OCI-LY7 (cell line): ENCODE measurements around the gene ZNF358. TPM values are rescaled to one million over a fixed set of nuclear protein-coding genes. Genes with fewer than 3 reads are reported as not detected.
A peak's percentile ranks its signal among the peaks of the same experiment; 100 is the strongest.

Experiments
- BruUV-seq: library from RNA; stranded (reverse); fragments of 400-500 nt; replicated peaks from 2 replicates; lab custom pipeline; 2021; lab: Mats Ljungman, UMichigan
- CTCF ChIA-PET: fragments of 300-600 bp; sonication (Branson Sonifier 250); formaldehyde crosslinking; loops from one replicate; lab custom pipeline; 2022; ENCODE audit warnings: antibody characterized with exemption; ENCODE audit not compliant: unreplicated experiment; lab: Charles Lee
- POLR2A ChIA-PET: fragments of 300-600 bp; sonication (Branson Sonifier 250); formaldehyde crosslinking; loops from one replicate; lab custom pipeline; 2022; ENCODE audit warnings: antibody characterized with exemption; lab: Charles Lee
- DNase-seq: peaks from one replicate; pipeline ENCODE4 v3.0.0-alpha.2; 2015; ENCODE audit warnings: low spot score
- H2AFZ ChIP-seq: fragments of 200-600 bp; sonication (generic), shearing (Covaris generic); 2 replicates; pipeline ENCODE4 v1.6.1; 2014; ENCODE audit warnings: mild to moderate bottlenecking, antibody characterized with exemption, low read length, moderate library complexity
- H3K27ac ChIP-seq: fragments of 200-600 bp; sonication (generic); 2 replicates; pipeline ENCODE4 v1.5.1; 2014; ENCODE audit warnings: mixed run types, low read depth, mild to moderate bottlenecking, moderate library complexity, low read length, inconsistent platforms; ENCODE audit not compliant: poor library complexity, severe bottlenecking
- H3K36me3 ChIP-seq: fragments of 200-600 bp; sonication (generic); 2 replicates; pipeline ENCODE4 v1.6.1; 2014; ENCODE audit warnings: mild to moderate bottlenecking, antibody characterized with exemption, low read length, moderate library complexity, mixed read lengths; ENCODE audit not compliant: insufficient read depth
- H3K4me1 ChIP-seq: fragments of 200-600 bp; sonication (generic); 2 replicates; pipeline ENCODE4 v1.5.1; 2014; ENCODE audit warnings: mild to moderate bottlenecking, low read length; ENCODE audit not compliant: insufficient read depth, poor library complexity, severe bottlenecking
- H3K4me2 ChIP-seq: fragments of 200-600 bp; sonication (generic); 2 replicates; pipeline ENCODE4 v1.6.1; 2014; ENCODE audit warnings: mild to moderate bottlenecking, low read length
- H3K4me3 ChIP-seq: fragments of 200-600 bp; sonication (generic); 2 replicates; pipeline ENCODE4 v1.5.1; 2014; ENCODE audit warnings: mild to moderate bottlenecking, low read depth, low read length; ENCODE audit not compliant: poor library complexity, severe bottlenecking
- H3K79me2 ChIP-seq: fragments of 200-600 bp; sonication (generic); 2 replicates; pipeline ENCODE4 v1.6.1; 2016; ENCODE audit warnings: low read depth, mild to moderate bottlenecking, low read length, moderate library complexity, mixed read lengths; ENCODE audit not compliant: insufficient read depth
- H3K9me2 ChIP-seq: fragments of 200-600 bp; sonication (generic); 2 replicates; pipeline ENCODE4 v1.6.1; 2016; ENCODE audit warnings: mild to moderate bottlenecking, low read length, mixed read lengths; ENCODE audit not compliant: insufficient read depth
- H3K9me3 ChIP-seq: fragments of 200-600 bp; sonication (generic); 2 replicates; pipeline ENCODE4 v1.6.1; 2014; ENCODE audit warnings: mild to moderate bottlenecking, mixed run types, low read length, mixed read lengths
- H4K20me1 ChIP-seq: fragments of 200-600 bp; sonication (generic); 2 replicates; pipeline ENCODE4 v1.6.1; 2014; ENCODE audit warnings: mild to moderate bottlenecking, antibody characterized with exemption, low read length, moderate library complexity, mixed read lengths; ENCODE audit not compliant: insufficient read depth
- EZH2phosphoT487 ChIP-seq: fragments of 200-600 bp; sonication (generic); IDR thresholded peaks from 2 replicates; pipeline ENCODE4 v1.6.1; 2018; ENCODE audit warnings: low read depth, borderline replicate concordance, mild to moderate bottlenecking, mixed run types, antibody characterized with exemption, low read length, moderate library complexity, mixed read lengths
- intact Hi-C: fragments of 100-400 bp; cut with micrococcal nuclease; formaldehyde crosslinking; loops from one replicate; pipeline ENCODE4 v1.10.0; 2022; ENCODE audit not compliant: unreplicated experiment
- total RNA-seq, 2 experiments: library from RNA; depleted of rRNA in 1 of 2; stranded (reverse); fragments of >200 nt in 1 of 2; shearing (Covaris generic) in 1 of 2; gene quantifications; 2 replicates each; pipeline ENCODE4 v1.2.3, GENCODE V29; 2014 to 2022
- TF ChIP-seq, protein P1 (sequence below): fragments of 200-600 bp; sonication (generic); conservative IDR thresholded peaks from 2 replicates; pipeline ENCODE4 v1.5.1; 2014; ENCODE audit warnings: mild to moderate bottlenecking, antibody characterized with exemption, low read length, moderate library complexity, mixed read lengths

ZNF358 gene
- total RNA-seq, 2 experiments from 2014 or later = not detected

- no peak overlapping the region for H3K4me2 ChIP-seq
- POLR2A ChIA-PET = no interaction called here
- 0 out of 2 replicates have a peak, but pooled peaks cover 10% of the 10 kb centered on the region for H3K36me3 ChIP-seq
- no peak for DNase-seq
- no peak overlapping the region for H3K27ac ChIP-seq
- H3K4me1 ChIP-seq = peaks cover 5% of the 10 kb centered on the region
- H4K20me1 ChIP-seq = no peaks in the 10 kb centered on the region
- H3K9me2 ChIP-seq = no peaks in the 10 kb centered on the region
- CTCF ChIA-PET = no interaction called here
- no TSS peak for BruUV-seq
- no peak overlapping the region for H2AFZ ChIP-seq
- TF ChIP-seq EZH2phosphoT487 = no peak
- TF ChIP-seq, protein P1, sequence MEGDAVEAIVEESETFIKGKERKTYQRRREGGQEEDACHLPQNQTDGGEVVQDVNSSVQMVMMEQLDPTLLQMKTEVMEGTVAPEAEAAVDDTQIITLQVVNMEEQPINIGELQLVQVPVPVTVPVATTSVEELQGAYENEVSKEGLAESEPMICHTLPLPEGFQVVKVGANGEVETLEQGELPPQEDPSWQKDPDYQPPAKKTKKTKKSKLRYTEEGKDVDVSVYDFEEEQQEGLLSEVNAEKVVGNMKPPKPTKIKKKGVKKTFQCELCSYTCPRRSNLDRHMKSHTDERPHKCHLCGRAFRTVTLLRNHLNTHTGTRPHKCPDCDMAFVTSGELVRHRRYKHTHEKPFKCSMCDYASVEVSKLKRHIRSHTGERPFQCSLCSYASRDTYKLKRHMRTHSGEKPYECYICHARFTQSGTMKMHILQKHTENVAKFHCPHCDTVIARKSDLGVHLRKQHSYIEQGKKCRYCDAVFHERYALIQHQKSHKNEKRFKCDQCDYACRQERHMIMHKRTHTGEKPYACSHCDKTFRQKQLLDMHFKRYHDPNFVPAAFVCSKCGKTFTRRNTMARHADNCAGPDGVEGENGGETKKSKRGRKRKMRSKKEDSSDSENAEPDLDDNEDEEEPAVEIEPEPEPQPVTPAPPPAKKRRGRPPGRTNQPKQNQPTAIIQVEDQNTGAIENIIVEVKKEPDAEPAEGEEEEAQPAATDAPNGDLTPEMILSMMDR = no peak
- intact Hi-C loops = loop anchor here (10.0 kb wide), 1 partner anchor 185 kb away; the partner anchor contains the start of gene ARHGEF18
- H3K79me2 ChIP-seq = no peaks in the 10 kb centered on the region
- no peaks in the 10 kb centered on the region for H3K9me3 ChIP-seq
- no peak overlapping the region for H3K4me3 ChIP-seq
Observed at GRCh38 chr19:7529610-7530490, 13.9 kb downstream of the ZNF358 start.

DNA sequence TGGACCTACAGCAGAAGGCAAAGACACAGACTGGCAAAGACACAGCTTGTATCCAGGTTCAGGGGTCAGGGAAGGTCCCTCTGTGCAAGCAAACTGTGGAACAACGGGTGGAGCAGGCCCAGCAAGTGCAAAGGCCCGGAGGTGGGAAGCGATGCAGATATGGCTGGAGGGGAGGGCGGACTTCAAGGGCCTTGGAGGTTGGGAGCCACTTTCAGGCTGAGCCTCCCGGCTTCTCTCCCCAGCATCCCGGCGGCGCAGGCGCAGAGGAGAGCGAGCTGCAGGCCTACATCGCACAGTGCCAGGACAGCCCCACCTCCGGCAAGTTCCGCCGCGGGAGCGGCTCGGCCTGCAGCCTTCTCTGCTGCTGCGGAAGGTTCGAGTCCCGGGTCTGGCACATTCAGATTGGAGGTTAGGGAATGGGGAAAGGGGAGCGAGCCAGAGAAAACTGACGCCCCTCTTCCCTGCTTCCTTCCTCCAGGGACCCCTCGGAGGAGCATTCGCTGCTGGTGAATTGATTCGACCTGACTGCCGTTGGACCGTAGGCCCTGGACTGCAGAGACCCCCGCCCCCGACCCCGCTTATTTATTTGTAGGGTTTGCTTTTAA, 17.5 kb downstream of the ZNF358 start:
- no TSS peak for BruUV-seq
- Histone ChIP-seq H3K27ac (no peak overlapping the region), H3K9me2 (no peaks in the 10 kb centered on the region), H3K9me3 (no peaks in the 10 kb centered on the region), H3K4me1 (peaks cover 13% of the 10 kb centered on the region), H4K20me1 (no peaks in the 10 kb centered on the region), H3K36me3 (peaks cover 12% of the 10 kb centered on the region), H3K79me2 (no peaks in the 10 kb centered on the region), H3K4me2 (peak overlapping the region; percentile 89), H2AFZ (peak overlapping the region; percentile 69), H3K4me3 (peak overlapping the region; percentile 93)
- ChIA-PET CTCF (interaction anchor here (0.6 kb wide), 1 partner anchor 803 kb away, joined by 3 read pairs; no protein-coding TSS in a partner anchor), POLR2A (interaction anchor here (1.5 kb wide), 1 partner anchor 11 kb away, joined by 4 read pairs; the partner anchor contains the start of gene MCOLN1)
- no peak for DNase-seq
- intact Hi-C loops = loop anchor here (10.0 kb wide), 1 partner anchor 189 kb away; the partner anchor contains the start of gene ARHGEF18
- TF ChIP-seq EZH2phosphoT487 = no peak
- TF ChIP-seq, protein P1 = no peak
